Uterus (tissue), 4 donors: Measurements from ENCODE around the gene SEPTIN11. TPM values are rescaled to one million over a fixed set of nuclear protein-coding genes. Genes with fewer than 3 reads are reported as not detected.

Experiments used
- DNase-seq, 2 donors: peaks; one replicate each; pipeline ENCODE4 v3.0.0-alpha.2; 2019 to 2020
- H3K27ac ChIP-seq, 2 donors: fragments of 200-600 bp; sonication (generic); 1 replicate in 1 of 2; 2 replicates in 1 of 2; pipeline ENCODE4 v1.5.1; 2016 to 2018
- H3K27me3 ChIP-seq, 2 donors: fragments of 200-600 bp; sonication (generic); one replicate each; pipeline ENCODE4 v1.5.1; 2018 to 2019; ENCODE audit warnings: control low read depth in 1 of 2
- H3K36me3 ChIP-seq, 2 donors: fragments of 200-600 bp; sonication (generic); one replicate each; pipeline ENCODE4 v1.5.1; 2019; ENCODE audit warnings: control low read depth in 1 of 2
- H3K4me1 ChIP-seq, 2 donors: fragments of 200-600 bp; sonication (generic); one replicate each; pipeline ENCODE4 v1.5.1; 2018 to 2019; ENCODE audit warnings: control low read depth in 1 of 2
- H3K4me3 ChIP-seq, 2 donors: fragments of 200-600 bp; sonication (generic); 1 replicate in 1 of 2; 2 replicates in 1 of 2; pipeline ENCODE4 v1.5.1; 2018 to 2019; ENCODE audit warnings: mild to moderate bottlenecking in 1 of 2
- H3K9me3 ChIP-seq, 2 donors: fragments of 200-600 bp; sonication (generic); one replicate each; pipeline ENCODE4 v1.5.1; 2019; ENCODE audit warnings: control low read depth in 1 of 2
- POLR2A ChIP-seq, 2 donors: fragments of 450-650 bp; IDR thresholded peaks; one replicate each; pipeline ENCODE4 v1.6.1; 2016; ENCODE audit warnings: antibody characterized with exemption in 2 of 2, mild to moderate bottlenecking in 1 of 2, moderate library complexity in 1 of 2
- intact Hi-C: fragments of 100-400 bp; cut with DNase I; formaldehyde crosslinking; loops from one replicate; pipeline ENCODE4 v1.15.1; 2023; ENCODE audit warnings: low total_unique reads
- total RNA-seq, 4 donors: library from RNA; depleted of rRNA in 3 of 4; stranded (reverse); fragments of >200 nt in 3 of 4; gene quantifications; one replicate each; pipeline versions ENCODE4 v1.1.0 to v1.2.4, GENCODE V29; 2014 to 2023
- TF ChIP-seq, protein P1 (sequence below), 4 experiments: fragments of 200-600 bp in 2 of 4; fragments of 450-650 bp in 2 of 4; sonication (generic) in 2 of 4; IDR thresholded peaks; one replicate each; pipeline ENCODE4 v1.5.1; 2016 to 2019; ENCODE audit warnings: antibody characterized with exemption in 4 of 4, mild to moderate bottlenecking in 2 of 4, moderate library complexity in 1 of 4
- donor health status: DM: yes; HTN: yes; CAD: no.

SEPTIN11 gene
- total RNA-seq, 4 donors from 2014 or later = 49.4 to 317 (median 88.1) TPM

DNA sequence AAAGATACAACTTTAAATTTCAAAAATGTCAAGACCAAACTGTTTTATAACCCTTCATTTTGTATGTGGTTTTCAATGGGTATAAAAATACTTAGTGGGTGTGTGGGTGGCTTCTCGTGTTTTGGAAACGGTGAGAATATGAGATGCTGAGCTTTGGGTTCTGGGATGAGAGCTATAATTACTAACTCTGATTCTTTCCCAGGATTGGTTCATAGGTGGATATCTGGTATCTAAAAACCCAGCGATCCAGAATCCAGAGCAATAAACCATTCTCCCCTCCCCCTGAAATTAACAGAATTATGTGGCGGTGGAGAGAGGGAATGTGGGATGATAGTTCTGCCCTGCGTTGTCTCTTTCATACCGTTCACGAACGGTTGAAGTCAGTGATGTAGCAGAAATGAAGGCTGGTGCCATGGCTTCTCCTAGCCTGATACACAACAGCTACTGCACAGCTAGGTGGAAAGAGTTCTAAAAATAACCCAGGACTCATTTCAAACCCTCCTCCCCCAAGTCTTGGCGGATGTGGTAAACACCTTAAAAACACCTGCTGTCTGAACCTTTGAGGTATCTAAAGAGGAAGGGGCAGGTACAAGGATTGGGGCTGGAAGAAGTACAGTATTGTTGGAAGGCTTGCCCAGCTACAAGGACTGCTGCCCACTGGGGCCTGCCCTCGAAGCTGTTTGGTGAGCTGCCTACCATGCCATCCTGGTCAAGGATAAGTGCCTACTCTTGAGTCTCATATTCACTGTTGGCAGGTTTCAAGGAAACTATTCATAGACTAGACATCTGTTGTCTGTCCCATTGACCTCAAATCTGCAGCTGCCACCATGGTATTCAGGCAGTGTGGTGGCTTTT lies 44.5 kb downstream of the SEPTIN11 start:
- Histone ChIP-seq H3K36me3 (no peaks in the 10 kb centered on the region), H3K4me3 (no peak overlapping the region), H3K9me3 (no peaks in the 10 kb centered on the region), H3K27me3 (no peaks in the 10 kb centered on the region), H3K4me1 (no peaks in the 10 kb centered on the region), H3K27ac (no peak overlapping the region)
- TF ChIP-seq POLR2A (IDR thresholded peaks at IDR 0.05) = no peak
- TF ChIP-seq, protein P1, sequence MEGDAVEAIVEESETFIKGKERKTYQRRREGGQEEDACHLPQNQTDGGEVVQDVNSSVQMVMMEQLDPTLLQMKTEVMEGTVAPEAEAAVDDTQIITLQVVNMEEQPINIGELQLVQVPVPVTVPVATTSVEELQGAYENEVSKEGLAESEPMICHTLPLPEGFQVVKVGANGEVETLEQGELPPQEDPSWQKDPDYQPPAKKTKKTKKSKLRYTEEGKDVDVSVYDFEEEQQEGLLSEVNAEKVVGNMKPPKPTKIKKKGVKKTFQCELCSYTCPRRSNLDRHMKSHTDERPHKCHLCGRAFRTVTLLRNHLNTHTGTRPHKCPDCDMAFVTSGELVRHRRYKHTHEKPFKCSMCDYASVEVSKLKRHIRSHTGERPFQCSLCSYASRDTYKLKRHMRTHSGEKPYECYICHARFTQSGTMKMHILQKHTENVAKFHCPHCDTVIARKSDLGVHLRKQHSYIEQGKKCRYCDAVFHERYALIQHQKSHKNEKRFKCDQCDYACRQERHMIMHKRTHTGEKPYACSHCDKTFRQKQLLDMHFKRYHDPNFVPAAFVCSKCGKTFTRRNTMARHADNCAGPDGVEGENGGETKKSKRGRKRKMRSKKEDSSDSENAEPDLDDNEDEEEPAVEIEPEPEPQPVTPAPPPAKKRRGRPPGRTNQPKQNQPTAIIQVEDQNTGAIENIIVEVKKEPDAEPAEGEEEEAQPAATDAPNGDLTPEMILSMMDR (IDR thresholded peaks at IDR 0.05) = no peak
- DNase-seq = no peak
- intact Hi-C loops = no loop called here

DNA sequence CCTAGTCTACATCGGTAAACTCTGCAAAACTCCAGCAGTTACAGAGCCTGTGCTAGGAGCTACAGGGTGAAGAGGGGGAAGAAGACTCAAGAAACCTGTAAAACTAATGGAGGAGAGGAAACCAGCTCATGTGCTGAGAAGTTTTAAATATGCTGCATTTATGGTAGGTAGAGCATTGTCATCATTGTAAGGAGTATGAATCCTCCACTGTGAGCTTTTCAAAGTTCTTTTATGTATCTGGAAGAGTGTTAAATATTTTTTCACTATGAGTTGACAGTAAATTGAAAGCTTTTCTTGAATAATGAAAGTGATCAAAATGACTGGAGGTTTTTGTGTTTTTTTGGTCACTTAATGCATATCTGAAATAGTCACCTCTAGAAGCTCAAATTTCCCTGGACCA lies 46.2 kb downstream of the SEPTIN11 start:
- Histone ChIP-seq H3K27ac (no peak overlapping the region), H3K36me3 (no peaks in the 10 kb centered on the region), H3K27me3 (no peaks in the 10 kb centered on the region), H3K4me3 (no peak overlapping the region), H3K4me1 (no peaks in the 10 kb centered on the region), H3K9me3 (no peaks in the 10 kb centered on the region)
- intact Hi-C loops = no loop called here
- no peak for TF ChIP-seq POLR2A (IDR thresholded peaks at IDR 0.05)
- TF ChIP-seq, protein P1 (IDR thresholded peaks at IDR 0.05) = no peak
- no peak for DNase-seq

GRCh38 chr4:76996445-76996844 lies 46.9 kb downstream of the SEPTIN11 start:
- no peaks in the 10 kb centered on the region for H3K27me3 ChIP-seq

DNA sequence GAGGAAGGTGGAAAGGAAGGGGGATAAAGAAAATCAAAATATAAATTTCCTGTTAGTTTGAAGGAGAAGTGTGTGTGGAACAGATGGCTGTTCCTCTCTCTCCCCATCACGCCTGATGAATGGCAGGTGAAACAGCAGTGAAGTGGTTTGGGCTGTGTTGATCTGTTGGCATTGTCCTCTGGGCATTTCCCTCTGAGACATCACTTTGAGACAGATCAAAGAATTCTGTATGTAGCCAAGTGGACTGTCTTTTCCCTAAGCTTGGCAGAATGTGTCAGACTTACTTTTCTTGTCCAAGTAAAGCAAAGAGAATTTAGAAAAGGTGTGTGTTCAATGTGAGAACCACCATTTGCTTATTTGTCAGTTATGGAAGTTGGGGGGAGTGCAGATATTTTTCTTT lies 47.5 kb downstream of the SEPTIN11 start:
- intact Hi-C loops = no loop called here
- TF ChIP-seq, protein P1 (IDR thresholded peaks at IDR 0.05) = no peak
- TF ChIP-seq POLR2A (IDR thresholded peaks at IDR 0.05) = no peak
- H3K4me1 ChIP-seq = no peaks in the 10 kb centered on the region
- no peak for DNase-seq
- H3K36me3 ChIP-seq = no peaks in the 10 kb centered on the region
- no peaks in the 10 kb centered on the region for H3K27me3 ChIP-seq
- no peaks in the 10 kb centered on the region for H3K9me3 ChIP-seq
- H3K27ac ChIP-seq = no peak overlapping the region
- H3K4me3 ChIP-seq = no peak overlapping the region

More at GRCh38 chr4:76996445-76996844, 46.9 kb downstream of the SEPTIN11 start:
- TF ChIP-seq, protein P1 (IDR thresholded peaks at IDR 0.05) = no peak
- TF ChIP-seq POLR2A (IDR thresholded peaks at IDR 0.05) = no peak
- no peak overlapping the region for H3K27ac ChIP-seq
- intact Hi-C loops = no loop called here
- H3K36me3 ChIP-seq = no peaks in the 10 kb centered on the region
- H3K4me1 ChIP-seq = no peaks in the 10 kb centered on the region
- no peaks in the 10 kb centered on the region for H3K9me3 ChIP-seq
- DNase-seq = no peak
- H3K4me3 ChIP-seq = no peak overlapping the region

- Histone ChIP-seq H3K36me3 (no peaks in the 10 kb centered on the region), H3K4me1 (no peaks in the 10 kb centered on the region), H3K9me3 (no peaks in the 10 kb centered on the region), H3K27me3 (no peaks in the 10 kb centered on the region), H3K4me3 (no peak overlapping the region), H3K27ac (no peak overlapping the region)
- DNase-seq = no peak
- intact Hi-C loops = no loop called here
- TF ChIP-seq, protein P1 (IDR thresholded peaks at IDR 0.05) = no peak
- TF ChIP-seq POLR2A (IDR thresholded peaks at IDR 0.05) = no peak
Observed at GRCh38 chr4:76997532-76997931, 48.0 kb downstream of the SEPTIN11 start.
